HepG2 (cell line): ENCODE results near the gene ATP6V0A1. TPM values are rescaled to one million over a fixed set of nuclear protein-coding genes. Genes with fewer than 3 reads are reported as not detected.

Source experiments
- ATF7 ChIP-seq, 2 experiments: fragments of 450-650 bp in 1 of 2; sonication (generic) in 1 of 2; formaldehyde crosslinking in 1 of 2; IDR thresholded peaks; 2 replicates each; pipeline versions ENCODE4 v1.4.0 to v1.6.1; 2016 to 2020; ENCODE audit warnings: antibody characterized with exemption in 1 of 2, mild to moderate bottlenecking in 1 of 2, missing genetic modification reagents in 1 of 2
- ATF7-NPFF ChIP-seq: sonication (generic); formaldehyde crosslinking; IDR thresholded peaks from 2 replicates; pipeline ENCODE4 v1.8.1; 2023; ENCODE audit warnings: mild to moderate bottlenecking, low read depth, missing genetic modification reagents, moderate library complexity
- CERS6 ChIP-seq: sonication (generic); formaldehyde crosslinking; IDR thresholded peaks from 2 replicates; pipeline ENCODE4 v1.5.0; 2020; ENCODE audit warnings: missing genetic modification reagents
- JUNB ChIP-seq: sonication (generic); formaldehyde crosslinking; IDR thresholded peaks from 2 replicates; pipeline ENCODE4 v1.8.0; 2022; ENCODE audit warnings: missing genetic modification reagents, mild to moderate bottlenecking, borderline replicate concordance
- KLF11 ChIP-seq: IDR thresholded peaks from 2 replicates; pipeline ENCODE4 v1.6.1; 2016; ENCODE audit warnings: missing compliant biosample characterization
- MIER3 ChIP-seq: IDR thresholded peaks from 2 replicates; pipeline ENCODE4 v1.6.1; 2016; ENCODE audit warnings: missing compliant biosample characterization, borderline replicate concordance
- NFYB ChIP-seq: sonication (generic); formaldehyde crosslinking; IDR thresholded peaks from 2 replicates; pipeline ENCODE4 v1.4.0; 2020; ENCODE audit warnings: missing genetic modification reagents
- POGZ ChIP-seq: sonication (generic); formaldehyde crosslinking; IDR thresholded peaks from 2 replicates; pipeline ENCODE4 v1.4.0; 2020; ENCODE audit warnings: mild to moderate bottlenecking, missing genetic modification reagents
- RORA ChIP-seq: sonication (generic); formaldehyde crosslinking; IDR thresholded peaks from 2 replicates; pipeline ENCODE4 v1.5.0; 2020; ENCODE audit warnings: mild to moderate bottlenecking, missing genetic modification reagents, moderate library complexity
- SAFB2 ChIP-seq: sonication (generic); formaldehyde crosslinking; IDR thresholded peaks from 2 replicates; pipeline ENCODE4 v1.5.1; 2020; ENCODE audit warnings: missing genetic modification reagents, low read depth, mild to moderate bottlenecking, borderline replicate concordance
- SRSF1 ChIP-seq: fragments of 200-400 bp; formaldehyde crosslinking; optimal IDR thresholded peaks from 2 replicates; pipeline ENCODE3; 2017; ENCODE audit warnings: mild to moderate bottlenecking, low read depth, low read length, moderate library complexity
- THRA ChIP-seq: sonication (generic); formaldehyde crosslinking; IDR thresholded peaks from 2 replicates; pipeline ENCODE4 v1.4.0; 2020; ENCODE audit warnings: missing genetic modification reagents, borderline replicate concordance
- TMF1 ChIP-seq: sonication (generic); formaldehyde crosslinking; IDR thresholded peaks from 2 replicates; pipeline ENCODE4 v1.8.1; 2022; ENCODE audit warnings: low read depth, missing genetic modification reagents
- ZMAT3 ChIP-seq: sonication (generic); formaldehyde crosslinking; conservative IDR thresholded peaks from 2 replicates; pipeline ENCODE4 v1.7.0; 2021; ENCODE audit warnings: missing genetic modification reagents
- ZNF232 ChIP-seq: sonication (generic); formaldehyde crosslinking; IDR thresholded peaks from 2 replicates; pipeline ENCODE4 v1.4.0; 2020; ENCODE audit warnings: missing genetic modification reagents, borderline replicate concordance
- ZNF773 ChIP-seq: sonication (generic); formaldehyde crosslinking; IDR thresholded peaks from 2 replicates; pipeline ENCODE4 v1.4.0; 2020; ENCODE audit warnings: missing genetic modification reagents, borderline replicate concordance
- ZNF780A ChIP-seq: sonication (generic); formaldehyde crosslinking; IDR thresholded peaks from 2 replicates; pipeline ENCODE4 v1.8.0; 2022; ENCODE audit warnings: mild to moderate bottlenecking, missing genetic modification reagents, moderate library complexity
- ZSCAN21 ChIP-seq: sonication (generic); formaldehyde crosslinking; IDR thresholded peaks from 2 replicates; pipeline ENCODE4 v1.8.0; 2022; ENCODE audit warnings: mild to moderate bottlenecking, missing genetic modification reagents, moderate library complexity, borderline replicate concordance
- polyA plus RNA-seq, 8 experiments: library from polyadenylated mRNA; depleted of rRNA in 3 of 8; stranded (reverse) in 7 of 8; unstranded in 1 of 8; fragments of >200 nt; fragmentation: Illumina TruSeq in 4 of 8; extraction: Trizol in 4 of 8; gene quantifications; 2 replicates each; pipeline versions ENCODE4 v1.2.1 to v1.2.3, GENCODE V29; 2011 to 2016; ENCODE audit warnings: low read depth in 4 of 8, missing spikeins in 1 of 8, mixed read lengths in 1 of 8; ENCODE audit not compliant: insufficient read depth in 1 of 8
- total RNA-seq, 5 experiments: library from RNA; depleted of rRNA; stranded (reverse); fragments of >200 nt; fragmentation: Illumina TruSeq; extraction: Trizol; gene quantifications; 2 replicates each; pipeline ENCODE4 v1.2.3, GENCODE V29; 2016; ENCODE audit warnings: low read depth in 1 of 5
- TF ChIP-seq, protein P1 (sequence below): sonication (generic); formaldehyde crosslinking; IDR thresholded peaks from 2 replicates; pipeline ENCODE4 v1.8.1; 2023; ENCODE audit warnings: missing genetic modification reagents, inconsistent platforms, borderline replicate concordance
- TF ChIP-seq, protein P2 (sequence below): sonication (generic); formaldehyde crosslinking; IDR thresholded peaks from 2 replicates; pipeline ENCODE4 v1.4.0; 2020; ENCODE audit warnings: missing genetic modification reagents, borderline replicate concordance

The ATP6V0A1 gene
- total and polyA plus RNA-seq, 2 of the 13 experiments (the other 11 are each of a cell fraction or from before 2014, with no cell fraction given) = 27.9 to 54.1 TPM

DNA sequence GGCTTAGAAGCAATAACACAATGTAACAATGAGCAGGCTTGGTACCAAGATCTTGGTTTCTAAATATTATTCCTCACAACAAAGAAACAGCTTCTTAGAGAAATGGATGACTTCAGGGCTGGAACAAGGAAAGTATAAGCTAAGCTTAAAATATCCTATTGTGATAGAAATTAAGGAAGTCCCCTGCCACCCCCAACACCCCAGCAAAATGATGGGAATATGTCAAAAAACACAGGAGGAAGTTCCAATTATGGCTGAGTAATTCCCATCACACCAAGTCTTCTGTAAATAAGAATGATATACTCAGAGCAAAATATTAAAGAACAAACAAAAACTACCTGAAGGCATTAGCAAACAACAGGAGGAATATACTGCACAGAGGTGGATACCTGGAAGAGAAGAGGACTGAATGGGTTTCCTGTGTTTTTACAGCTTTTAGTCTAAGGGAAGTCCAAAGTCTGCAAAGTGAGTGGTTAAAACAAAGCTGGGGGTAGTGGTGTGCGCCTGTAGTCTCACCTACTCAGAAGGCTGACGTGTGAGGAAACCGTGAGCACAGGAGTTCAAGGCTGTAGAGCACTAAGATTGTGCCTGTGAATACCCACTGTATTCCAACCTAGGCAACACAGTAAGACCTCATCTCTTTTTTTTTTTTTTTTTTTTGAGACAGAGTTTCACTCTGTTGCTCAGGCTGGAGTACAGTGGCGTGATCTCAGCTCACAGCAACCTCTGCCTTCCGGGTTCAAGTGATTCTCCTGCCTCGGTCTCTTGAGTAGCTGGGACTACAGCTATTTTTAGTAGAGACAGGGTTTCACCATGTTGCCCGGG is 17.1 kb upstream of the ATP6V0A1 start (continued):
- no peak for TF ChIP-seq ZNF232
- TF ChIP-seq SRSF1 = no peak
- TF ChIP-seq RORA (CRISPR knock-in tag) = no peak
- no peak for TF ChIP-seq ATF7 (IDR thresholded peaks at IDR 0.05)
- TF ChIP-seq ATF7 (CRISPR knock-in tag; IDR thresholded peaks at IDR 0.05) = no peak
- no peak for TF ChIP-seq ZNF780A (CRISPR knock-in tag)
- TF ChIP-seq POGZ = no peak
- no peak for TF ChIP-seq THRA (CRISPR knock-in tag)
- no peak; the same call in 1 of the 2 replicates for TF ChIP-seq MIER3
- TF ChIP-seq, protein P1, sequence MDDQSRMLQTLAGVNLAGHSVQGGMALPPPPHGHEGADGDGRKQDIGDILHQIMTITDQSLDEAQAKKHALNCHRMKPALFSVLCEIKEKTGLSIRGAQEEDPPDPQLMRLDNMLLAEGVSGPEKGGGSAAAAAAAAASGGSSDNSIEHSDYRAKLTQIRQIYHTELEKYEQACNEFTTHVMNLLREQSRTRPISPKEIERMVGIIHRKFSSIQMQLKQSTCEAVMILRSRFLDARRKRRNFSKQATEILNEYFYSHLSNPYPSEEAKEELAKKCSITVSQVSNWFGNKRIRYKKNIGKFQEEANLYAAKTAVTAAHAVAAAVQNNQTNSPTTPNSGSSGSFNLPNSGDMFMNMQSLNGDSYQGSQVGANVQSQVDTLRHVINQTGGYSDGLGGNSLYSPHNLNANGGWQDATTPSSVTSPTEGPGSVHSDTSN (CRISPR knock-in tag) = no peak
- no peak for TF ChIP-seq NFYB (CRISPR knock-in tag)
- TF ChIP-seq ATF7-NPFF (CRISPR knock-in tag) = no peak
- TF ChIP-seq JUNB (CRISPR knock-in tag) = no peak
- TF ChIP-seq TMF1 = no peak
- no peak for TF ChIP-seq ZMAT3
- no peak for TF ChIP-seq CERS6 (CRISPR knock-in tag)
- TF ChIP-seq KLF11 = no peak
- TF ChIP-seq ZNF773 (CRISPR knock-in tag) = no peak
- TF ChIP-seq SAFB2 (CRISPR knock-in tag) = no peak
- no peak for TF ChIP-seq ZSCAN21 (CRISPR knock-in tag)
- TF ChIP-seq, protein P2, sequence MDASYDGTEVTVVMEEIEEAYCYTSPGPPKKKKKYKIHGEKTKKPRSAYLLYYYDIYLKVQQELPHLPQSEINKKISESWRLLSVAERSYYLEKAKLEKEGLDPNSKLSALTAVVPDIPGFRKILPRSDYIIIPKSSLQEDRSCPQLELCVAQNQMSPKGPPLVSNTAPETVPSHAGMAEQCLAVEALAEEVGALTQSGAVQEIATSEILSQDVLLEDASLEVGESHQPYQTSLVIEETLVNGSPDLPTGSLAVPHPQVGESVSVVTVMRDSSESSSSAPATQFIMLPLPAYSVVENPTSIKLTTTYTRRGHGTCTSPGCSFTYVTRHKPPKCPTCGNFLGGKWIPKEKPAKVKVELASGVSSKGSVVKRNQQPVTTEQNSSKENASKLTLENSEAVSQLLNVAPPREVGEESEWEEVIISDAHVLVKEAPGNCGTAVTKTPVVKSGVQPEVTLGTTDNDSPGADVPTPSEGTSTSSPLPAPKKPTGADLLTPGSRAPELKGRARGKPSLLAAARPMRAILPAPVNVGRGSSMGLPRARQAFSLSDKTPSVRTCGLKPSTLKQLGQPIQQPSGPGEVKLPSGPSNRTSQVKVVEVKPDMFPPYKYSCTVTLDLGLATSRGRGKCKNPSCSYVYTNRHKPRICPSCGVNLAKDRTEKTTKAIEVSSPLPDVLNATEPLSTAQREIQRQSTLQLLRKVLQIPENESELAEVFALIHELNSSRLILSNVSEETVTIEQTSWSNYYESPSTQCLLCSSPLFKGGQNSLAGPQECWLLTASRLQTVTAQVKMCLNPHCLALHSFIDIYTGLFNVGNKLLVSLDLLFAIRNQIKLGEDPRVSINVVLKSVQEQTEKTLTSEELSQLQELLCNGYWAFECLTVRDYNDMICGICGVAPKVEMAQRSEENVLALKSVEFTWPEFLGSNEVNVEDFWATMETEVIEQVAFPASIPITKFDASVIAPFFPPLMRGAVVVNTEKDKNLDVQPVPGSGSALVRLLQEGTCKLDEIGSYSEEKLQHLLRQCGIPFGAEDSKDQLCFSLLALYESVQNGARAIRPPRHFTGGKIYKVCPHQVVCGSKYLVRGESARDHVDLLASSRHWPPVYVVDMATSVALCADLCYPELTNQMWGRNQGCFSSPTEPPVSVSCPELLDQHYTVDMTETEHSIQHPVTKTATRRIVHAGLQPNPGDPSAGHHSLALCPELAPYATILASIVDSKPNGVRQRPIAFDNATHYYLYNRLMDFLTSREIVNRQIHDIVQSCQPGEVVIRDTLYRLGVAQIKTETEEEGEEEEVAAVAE (CRISPR knock-in tag) = no peak; the same call in 1 of the 2 replicates
